ENCODE measurements around the gene IGHMBP2.

DNA sequence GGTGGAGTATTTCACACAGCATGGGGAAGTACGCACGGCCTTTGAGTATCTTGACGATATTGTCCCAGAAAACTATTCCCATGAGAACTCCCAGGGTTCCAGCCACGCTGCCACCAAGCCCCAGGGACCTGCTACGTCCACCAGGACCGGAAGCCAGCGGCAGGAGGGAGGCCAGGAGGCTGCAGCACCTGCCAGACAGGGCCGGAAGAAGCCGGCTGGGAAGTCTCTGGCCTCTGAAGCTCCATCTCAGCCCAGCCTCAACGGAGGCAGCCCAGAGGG is 32.6 kb downstream of the IGHMBP2 start:
- TF ChIP-seq, protein P1, sequence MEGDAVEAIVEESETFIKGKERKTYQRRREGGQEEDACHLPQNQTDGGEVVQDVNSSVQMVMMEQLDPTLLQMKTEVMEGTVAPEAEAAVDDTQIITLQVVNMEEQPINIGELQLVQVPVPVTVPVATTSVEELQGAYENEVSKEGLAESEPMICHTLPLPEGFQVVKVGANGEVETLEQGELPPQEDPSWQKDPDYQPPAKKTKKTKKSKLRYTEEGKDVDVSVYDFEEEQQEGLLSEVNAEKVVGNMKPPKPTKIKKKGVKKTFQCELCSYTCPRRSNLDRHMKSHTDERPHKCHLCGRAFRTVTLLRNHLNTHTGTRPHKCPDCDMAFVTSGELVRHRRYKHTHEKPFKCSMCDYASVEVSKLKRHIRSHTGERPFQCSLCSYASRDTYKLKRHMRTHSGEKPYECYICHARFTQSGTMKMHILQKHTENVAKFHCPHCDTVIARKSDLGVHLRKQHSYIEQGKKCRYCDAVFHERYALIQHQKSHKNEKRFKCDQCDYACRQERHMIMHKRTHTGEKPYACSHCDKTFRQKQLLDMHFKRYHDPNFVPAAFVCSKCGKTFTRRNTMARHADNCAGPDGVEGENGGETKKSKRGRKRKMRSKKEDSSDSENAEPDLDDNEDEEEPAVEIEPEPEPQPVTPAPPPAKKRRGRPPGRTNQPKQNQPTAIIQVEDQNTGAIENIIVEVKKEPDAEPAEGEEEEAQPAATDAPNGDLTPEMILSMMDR (IDR thresholded peaks at IDR 0.05; ENCODE audit: borderline replicate concordance, extremely low read depth, low read length, poor library complexity, severe bottlenecking): no peak
- TF ChIP-seq EZH2 (IDR thresholded peaks at IDR 0.05; ENCODE audit: borderline replicate concordance, low read depth, low read length, severe bottlenecking): no peak

Data from DND-41 (cell line).